ENCODE measurements around the gene GALNS. TPM values are rescaled to one million over a fixed set of nuclear protein-coding genes. Genes with fewer than 3 reads are reported as not detected.

The GALNS gene
- total and polyA plus RNA-seq, 2 experiments from 2014 or later, result 19.6 to 53.5 TPM

DNA sequence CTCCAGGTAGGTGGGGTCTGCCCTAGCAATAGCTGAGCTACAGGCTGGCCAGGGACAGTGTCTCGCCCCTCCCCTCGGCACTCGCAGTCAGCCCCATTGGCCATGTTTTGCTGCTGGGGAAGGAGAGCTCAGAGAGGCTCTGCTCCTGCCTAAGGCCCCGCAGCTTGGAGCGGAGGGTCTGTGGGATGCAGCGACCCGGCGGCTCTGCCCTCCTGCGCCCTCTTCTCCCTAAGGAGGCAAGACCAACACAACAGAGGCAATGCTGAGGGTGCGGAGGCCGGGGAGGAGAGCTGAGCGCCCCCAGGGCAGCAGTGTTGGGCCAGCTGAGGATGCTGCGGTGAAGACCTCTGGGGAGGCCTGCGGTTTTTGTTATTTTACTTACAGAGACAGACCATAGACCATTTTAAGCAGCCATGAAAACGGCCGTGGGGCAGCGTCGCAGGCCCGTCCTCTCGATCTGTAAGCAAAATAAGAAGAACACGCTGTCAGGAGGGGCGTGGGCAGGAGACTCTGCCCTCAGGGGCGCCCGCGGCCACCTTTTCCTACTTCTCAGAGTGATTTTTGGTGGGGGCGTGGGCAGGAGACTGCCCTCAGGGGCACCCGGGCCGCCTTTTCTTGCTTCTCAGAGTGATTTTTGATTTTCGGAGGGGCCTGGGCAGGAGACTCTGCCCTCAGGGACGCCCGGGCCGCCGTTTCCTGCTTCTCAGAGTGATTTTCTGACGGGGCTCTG, 41.1 kb upstream of the GALNS start:
- Histone ChIP-seq H3K4me1 (ENCODE audit: insufficient read depth) (no peaks in the 10 kb centered on the region), H3K27me3 (no peaks in the 10 kb centered on the region), H4K20me1 (ENCODE audit: insufficient read depth, poor library complexity, severe bottlenecking) (no peaks in the 10 kb centered on the region), H2AFZ (no peak overlapping the region), H3K36me3 (replicated peaks; ENCODE audit: insufficient read depth, low read depth) (no peaks in the 10 kb centered on the region), H3K4me2 (no peak overlapping the region), H3K4me3 (no peak overlapping the region), H3K9me3 (ENCODE audit: low read depth) (no peaks in the 10 kb centered on the region), H3K9me2 (replicated peaks; ENCODE audit: insufficient read depth) (no peaks in the 10 kb centered on the region), H3K27ac (no peak overlapping the region), H3K79me2 (no peaks in the 10 kb centered on the region)
- TF ChIP-seq EZH2 (IDR thresholded peaks at IDR 0.05; ENCODE audit: borderline replicate concordance), result no peak
- TF ChIP-seq, protein P1, sequence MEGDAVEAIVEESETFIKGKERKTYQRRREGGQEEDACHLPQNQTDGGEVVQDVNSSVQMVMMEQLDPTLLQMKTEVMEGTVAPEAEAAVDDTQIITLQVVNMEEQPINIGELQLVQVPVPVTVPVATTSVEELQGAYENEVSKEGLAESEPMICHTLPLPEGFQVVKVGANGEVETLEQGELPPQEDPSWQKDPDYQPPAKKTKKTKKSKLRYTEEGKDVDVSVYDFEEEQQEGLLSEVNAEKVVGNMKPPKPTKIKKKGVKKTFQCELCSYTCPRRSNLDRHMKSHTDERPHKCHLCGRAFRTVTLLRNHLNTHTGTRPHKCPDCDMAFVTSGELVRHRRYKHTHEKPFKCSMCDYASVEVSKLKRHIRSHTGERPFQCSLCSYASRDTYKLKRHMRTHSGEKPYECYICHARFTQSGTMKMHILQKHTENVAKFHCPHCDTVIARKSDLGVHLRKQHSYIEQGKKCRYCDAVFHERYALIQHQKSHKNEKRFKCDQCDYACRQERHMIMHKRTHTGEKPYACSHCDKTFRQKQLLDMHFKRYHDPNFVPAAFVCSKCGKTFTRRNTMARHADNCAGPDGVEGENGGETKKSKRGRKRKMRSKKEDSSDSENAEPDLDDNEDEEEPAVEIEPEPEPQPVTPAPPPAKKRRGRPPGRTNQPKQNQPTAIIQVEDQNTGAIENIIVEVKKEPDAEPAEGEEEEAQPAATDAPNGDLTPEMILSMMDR (IDR thresholded peaks at IDR 0.05; ENCODE audit: poor library complexity), result no peak
- TF ChIP-seq EZH2phosphoT487 (IDR thresholded peaks at IDR 0.05; ENCODE audit: low read depth, severe bottlenecking, unreplicated experiment), result no peak
- DNase-seq (ENCODE audit: low spot score), result no peak
- 93% methylated on average over 34 of the region's 34 CpGs for WGBS (ENCODE audit: low lambda C conversion rate, missing lambda C conversion rate)

DNA sequence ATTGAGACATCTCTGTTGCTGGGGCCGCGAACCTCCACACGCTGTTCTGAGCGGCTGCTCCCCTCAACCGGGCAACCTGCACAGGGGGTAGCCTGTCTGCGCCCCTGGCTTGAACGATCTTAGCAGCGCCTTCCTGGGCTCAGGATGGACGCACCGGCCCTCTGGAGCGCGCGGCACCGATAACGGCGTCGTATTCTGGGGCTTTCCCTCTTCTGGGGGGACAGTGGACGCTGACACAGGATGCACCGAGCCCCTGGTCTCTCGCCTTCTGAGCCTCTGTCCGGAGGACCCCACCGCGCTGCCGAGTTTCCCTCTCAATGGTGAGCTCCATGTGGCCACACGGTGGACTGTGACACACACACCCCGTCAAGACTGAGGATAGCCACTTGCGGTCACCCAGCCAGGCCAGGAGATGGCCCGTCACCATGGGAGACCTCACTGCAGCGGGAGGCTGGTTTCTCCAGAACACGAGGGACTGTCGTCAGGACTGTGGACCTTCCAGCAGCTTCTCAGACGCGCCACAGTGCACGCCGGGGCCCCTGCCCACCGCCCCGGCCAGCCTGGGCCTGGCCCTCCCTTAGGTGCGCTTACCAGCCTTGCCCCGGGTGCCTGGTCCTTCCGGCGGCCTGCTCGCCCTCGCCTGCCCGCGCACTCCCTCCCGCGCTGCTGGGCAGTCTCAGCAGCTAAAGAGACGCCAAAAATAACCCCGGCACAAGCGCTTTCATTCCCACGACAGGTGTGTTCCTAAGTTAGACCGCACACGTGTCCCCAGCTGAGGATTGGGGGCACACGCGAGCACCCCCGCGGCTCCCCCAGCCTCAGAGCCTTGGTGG, 39.7 kb upstream of the GALNS start:
- no peak for DNase-seq (ENCODE audit: low spot score)
- Histone ChIP-seq H3K27ac (no peak overlapping the region), H3K9me2 (replicated peaks; ENCODE audit: insufficient read depth) (no peaks in the 10 kb centered on the region), H3K4me3 (no peak overlapping the region), H2AFZ (no peak overlapping the region), H3K27me3 (no peaks in the 10 kb centered on the region), H4K20me1 (ENCODE audit: insufficient read depth, poor library complexity, severe bottlenecking) (no peaks in the 10 kb centered on the region), H3K36me3 (replicated peaks; ENCODE audit: insufficient read depth, low read depth) (no peaks in the 10 kb centered on the region), H3K4me2 (no peak overlapping the region), H3K79me2 (no peaks in the 10 kb centered on the region), H3K4me1 (ENCODE audit: insufficient read depth) (no peaks in the 10 kb centered on the region), H3K9me3 (ENCODE audit: low read depth) (no peaks in the 10 kb centered on the region)
- TF ChIP-seq, protein P1 (IDR thresholded peaks at IDR 0.05; ENCODE audit: poor library complexity), result no peak
- TF ChIP-seq EZH2 (IDR thresholded peaks at IDR 0.05; ENCODE audit: borderline replicate concordance), result no peak
- WGBS (ENCODE audit: low lambda C conversion rate, missing lambda C conversion rate), result 90% methylated on average over 55 of the region's 57 CpGs

DNA sequence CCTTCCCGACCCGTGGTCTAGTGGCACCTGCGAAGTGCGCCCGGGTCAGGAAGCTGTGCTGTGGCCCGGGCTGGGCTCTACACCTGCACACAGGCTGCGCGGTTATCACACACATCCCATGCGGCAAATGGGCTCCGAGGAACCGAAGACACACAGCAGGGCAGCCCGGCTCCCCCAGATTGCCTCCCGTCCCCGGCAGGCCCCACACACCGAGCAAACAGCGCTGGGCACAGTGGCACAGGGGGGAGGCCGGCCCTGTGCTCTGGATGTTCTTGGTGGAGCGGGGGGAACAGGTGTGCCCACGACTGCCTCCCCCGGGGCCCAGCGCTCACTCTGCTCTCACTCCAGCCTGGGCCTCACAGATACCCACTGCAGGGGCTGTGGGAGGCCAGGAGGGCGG, 38.6 kb upstream of the GALNS start:
- H3K27me3 ChIP-seq, result no peaks in the 10 kb centered on the region
- WGBS (ENCODE audit: low lambda C conversion rate, missing lambda C conversion rate), result 94% methylated on average over 17 of the region's 22 CpGs
- no peak overlapping the region for H3K4me3 ChIP-seq
- no peak for DNase-seq (ENCODE audit: low spot score)
- no peak overlapping the region for H3K27ac ChIP-seq
- no peaks in the 10 kb centered on the region for H3K36me3 ChIP-seq (replicated peaks; ENCODE audit: insufficient read depth, low read depth)
- no peaks in the 10 kb centered on the region for H3K9me3 ChIP-seq (ENCODE audit: low read depth)
- TF ChIP-seq, protein P1 (IDR thresholded peaks at IDR 0.05; ENCODE audit: poor library complexity), result no peak
- TF ChIP-seq EZH2 (IDR thresholded peaks at IDR 0.05; ENCODE audit: borderline replicate concordance) (no peak), EZH2phosphoT487 (IDR thresholded peaks at IDR 0.05; ENCODE audit: low read depth, severe bottlenecking, unreplicated experiment) (no peak)
- H4K20me1 ChIP-seq (ENCODE audit: insufficient read depth, poor library complexity, severe bottlenecking), result no peaks in the 10 kb centered on the region
- H3K9me2 ChIP-seq (replicated peaks; ENCODE audit: insufficient read depth), result no peaks in the 10 kb centered on the region
- no peak overlapping the region for H3K4me2 ChIP-seq
- no peaks in the 10 kb centered on the region for H3K4me1 ChIP-seq (ENCODE audit: insufficient read depth)
- H3K79me2 ChIP-seq, result no peaks in the 10 kb centered on the region
- no peak overlapping the region for H2AFZ ChIP-seq
